GM12801 (cell line): ENCODE measurements around the gene SGCG.

Experiments
- CTCF ChIP-seq: IDR thresholded peaks from one replicate; pipeline ENCODE4 v1.5.1; 2011; ENCODE audit warnings: control low read depth; ENCODE audit not compliant: insufficient read length; ENCODE audit errors: extremely low read depth

The SGCG gene

GRCh38 chr13:23279321-23279720, 98.5 kb downstream of the SGCG start:
- TF ChIP-seq CTCF: no peak

GRCh38 chr13:23288564-23288963, 107.8 kb downstream of the SGCG start:
- no peak for TF ChIP-seq CTCF

GRCh38 chr13:23288995-23289394, 108.2 kb downstream of the SGCG start:
- no peak for TF ChIP-seq CTCF

GRCh38 chr13:23289917-23290357, 109.2 kb downstream of the SGCG start:
- no peak for TF ChIP-seq CTCF

GRCh38 chr13:23292586-23292985, 111.8 kb downstream of the SGCG start:
- TF ChIP-seq CTCF: no peak

GRCh38 chr13:23319883-23320224, 139.1 kb downstream of the SGCG start:
- no peak for TF ChIP-seq CTCF

- no peak for TF ChIP-seq CTCF
These were observed 140.3 kb downstream of the SGCG start for GRCh38 chr13:23320926-23321534.
